Activated CD8-positive, alpha-beta memory T cell treated with anti-CD3 and anti-CD28 coated beads, Interleukin-2, amount 50 U/mL, for 1 hour (primary cell): Measurements from ENCODE around the gene ASPSCR1.

ENCODE experiments used
- DNase-seq: peaks from one replicate; pipeline ENCODE4 v3.0.0-alpha.2; 2020; ENCODE audit errors: extremely low read depth

Gene ASPSCR1

DNA sequence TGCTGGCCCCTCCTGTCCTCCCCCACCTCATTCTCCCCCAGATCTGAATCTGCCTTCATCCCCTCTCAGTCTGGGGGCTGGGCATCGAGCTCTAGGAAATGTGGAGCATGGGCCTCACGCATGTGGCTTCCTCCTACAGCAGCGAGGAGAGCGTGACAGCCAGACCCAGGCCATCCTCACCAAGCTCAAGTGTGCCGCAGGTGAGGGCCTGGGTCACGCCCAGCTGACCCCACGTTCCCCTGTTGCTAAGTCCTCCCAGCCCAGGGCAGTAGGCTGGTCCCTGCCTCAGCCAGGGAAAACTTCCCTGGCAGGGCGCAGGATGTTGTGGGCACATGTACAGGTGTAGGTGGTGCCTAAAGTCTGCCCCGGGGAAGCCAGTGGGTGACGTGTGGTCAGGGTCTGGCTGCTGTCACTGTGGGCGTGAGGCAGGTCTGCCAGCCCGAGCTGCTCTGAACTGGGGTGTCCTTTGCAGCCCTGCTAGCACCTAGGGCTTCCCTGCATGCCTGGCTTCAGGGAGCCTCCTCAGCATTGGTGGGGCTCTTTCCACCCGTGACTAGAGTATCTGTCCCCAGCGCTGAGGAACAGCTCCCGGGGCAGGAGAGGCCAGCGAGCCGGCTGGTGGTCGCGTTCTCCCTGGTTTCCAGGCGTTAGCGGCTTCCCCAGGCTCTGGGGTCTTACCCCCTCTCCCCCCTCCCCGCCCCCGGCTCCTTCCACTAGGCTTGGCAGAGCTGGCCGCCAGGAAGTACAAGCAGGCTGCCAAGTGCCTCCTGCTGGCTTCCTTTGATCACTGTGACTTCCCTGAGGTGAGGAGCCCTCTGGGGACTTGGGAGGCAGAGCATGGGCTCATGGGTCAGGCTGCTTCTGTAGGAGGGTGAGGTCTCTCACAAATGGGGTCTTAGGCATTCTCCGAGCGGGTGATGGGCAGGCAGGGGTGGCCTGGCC, 77.9 kb downstream of the ASPSCR1 start:
- DNase-seq: no peak

DNA sequence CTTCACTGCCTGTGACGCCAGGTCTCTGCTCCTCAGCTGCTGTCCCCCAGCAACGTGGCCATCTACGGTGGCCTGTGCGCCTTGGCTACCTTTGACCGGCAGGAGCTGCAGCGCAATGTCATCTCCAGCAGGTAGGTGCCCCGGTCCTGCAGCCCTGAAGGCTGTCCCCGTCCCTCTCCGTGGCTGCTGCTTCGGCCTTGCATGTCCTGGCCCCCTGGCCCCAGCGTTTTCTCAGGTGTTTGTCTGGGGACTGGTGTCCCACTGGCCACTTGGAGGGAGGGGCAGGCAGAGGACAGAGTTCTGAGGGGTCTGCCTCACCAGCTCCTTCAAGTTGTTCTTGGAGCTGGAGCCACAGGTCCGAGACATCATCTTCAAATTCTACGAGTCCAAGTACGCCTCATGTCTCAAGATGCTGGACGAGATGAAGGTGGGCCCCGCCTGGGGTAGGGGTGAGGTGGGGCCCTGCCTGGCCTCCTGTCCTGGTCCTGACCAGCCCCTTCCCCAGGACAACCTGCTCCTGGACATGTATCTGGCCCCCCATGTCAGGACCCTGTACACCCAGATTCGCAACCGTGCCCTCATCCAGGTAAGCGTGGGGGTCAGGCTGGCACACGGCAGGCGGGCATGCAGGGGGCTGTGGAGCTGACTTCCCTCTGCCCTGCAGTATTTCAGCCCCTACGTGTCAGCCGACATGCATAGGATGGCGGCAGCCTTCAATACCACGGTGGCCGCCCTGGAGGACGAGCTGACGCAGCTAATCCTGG, 78.7 kb downstream of the ASPSCR1 start:
- DNase-seq: no peak

DNA sequence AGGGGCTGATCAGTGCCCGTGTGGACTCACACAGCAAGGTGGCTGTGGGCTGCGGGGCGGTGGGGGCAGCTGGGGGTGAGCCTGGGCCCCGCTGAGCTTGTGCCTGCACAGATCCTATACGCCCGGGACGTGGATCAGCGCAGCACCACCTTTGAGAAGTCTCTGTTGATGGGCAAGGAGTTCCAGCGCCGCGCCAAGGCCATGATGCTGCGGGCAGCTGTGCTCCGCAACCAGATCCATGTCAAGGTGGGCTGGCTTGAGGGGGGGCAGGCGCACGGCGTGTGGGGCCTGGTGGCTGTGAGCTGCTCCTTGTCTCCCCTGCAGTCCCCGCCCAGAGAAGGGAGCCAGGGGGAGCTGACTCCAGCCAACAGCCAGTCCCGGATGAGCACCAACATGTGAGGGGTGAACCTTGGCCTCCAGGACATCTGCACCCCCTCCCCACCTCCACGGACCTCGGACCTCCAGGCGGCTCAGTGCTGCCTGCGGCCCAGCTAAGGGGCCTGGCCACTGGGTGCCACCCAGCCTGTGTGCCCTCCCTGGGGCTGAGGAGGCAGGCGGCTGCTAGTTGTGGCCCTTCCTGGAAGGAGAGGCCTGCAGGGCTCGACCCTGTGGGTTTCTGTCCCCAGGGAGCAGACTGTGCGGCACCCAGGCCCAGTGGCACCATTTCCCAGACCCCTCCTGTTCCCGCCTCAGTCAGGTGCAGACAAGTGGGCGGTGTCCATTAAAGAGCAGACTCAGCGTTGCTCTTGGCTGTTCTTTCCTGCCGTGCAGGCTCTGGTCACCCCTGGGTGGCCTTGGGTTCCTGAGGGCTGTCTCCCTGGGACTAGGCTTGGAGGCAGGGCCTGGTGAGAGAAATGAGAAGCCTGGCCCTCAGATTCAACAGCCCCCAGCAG, 79.5 kb downstream of the ASPSCR1 start:
- no peak for DNase-seq

DNA sequence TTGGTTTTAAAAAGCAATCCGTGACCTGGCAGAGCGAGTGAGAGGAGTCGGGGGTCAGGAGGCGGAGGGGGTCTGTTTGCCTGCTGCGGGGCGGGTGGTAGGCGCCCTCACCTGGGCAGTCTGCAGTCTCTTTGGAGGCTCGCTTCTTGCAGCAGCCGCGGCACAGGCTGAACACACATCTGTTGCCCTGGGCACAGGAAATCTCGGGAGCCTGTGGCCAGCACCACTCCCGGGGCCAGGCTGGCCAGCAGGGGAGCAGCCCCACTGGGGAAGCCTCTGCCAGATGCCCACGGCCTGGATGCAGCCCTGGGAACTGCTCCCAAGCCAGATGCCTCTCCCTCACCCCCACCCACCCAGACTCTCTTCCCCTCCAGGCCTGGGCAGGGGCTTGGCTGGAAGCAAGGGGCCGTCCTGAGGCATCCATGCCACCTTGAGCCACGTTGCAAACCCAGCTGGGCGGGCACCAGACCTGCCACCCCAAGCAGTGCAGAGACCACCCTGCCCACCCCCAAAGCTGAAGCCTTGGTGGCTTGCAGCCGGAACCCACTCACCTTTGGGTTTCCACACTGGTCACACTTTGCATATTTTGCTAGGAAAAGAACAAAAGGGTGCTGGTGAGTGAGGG, 80.9 kb downstream of the ASPSCR1 start:
- DNase-seq: no peak

DNA sequence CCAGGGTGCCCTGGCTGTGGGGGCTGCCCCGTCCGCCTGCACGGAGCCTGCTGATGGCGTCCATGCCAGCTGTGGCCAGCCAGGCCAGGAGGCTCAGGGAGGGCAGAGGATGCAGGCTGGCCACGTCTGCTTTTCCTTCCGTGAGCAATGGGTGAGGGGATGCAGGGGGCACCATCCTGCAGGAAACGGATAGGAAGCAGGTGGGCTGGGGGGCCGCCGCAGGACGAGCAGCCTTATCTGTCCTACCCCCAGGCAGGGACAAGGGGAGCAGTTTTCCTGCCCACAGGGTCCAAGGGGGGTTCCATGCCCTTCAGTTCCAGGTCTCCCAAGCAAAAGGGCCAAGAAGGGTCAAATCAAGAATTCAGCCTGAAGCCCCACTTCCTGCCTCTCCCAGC, 81.4 kb downstream of the ASPSCR1 start:
- DNase-seq: no peak

DNA sequence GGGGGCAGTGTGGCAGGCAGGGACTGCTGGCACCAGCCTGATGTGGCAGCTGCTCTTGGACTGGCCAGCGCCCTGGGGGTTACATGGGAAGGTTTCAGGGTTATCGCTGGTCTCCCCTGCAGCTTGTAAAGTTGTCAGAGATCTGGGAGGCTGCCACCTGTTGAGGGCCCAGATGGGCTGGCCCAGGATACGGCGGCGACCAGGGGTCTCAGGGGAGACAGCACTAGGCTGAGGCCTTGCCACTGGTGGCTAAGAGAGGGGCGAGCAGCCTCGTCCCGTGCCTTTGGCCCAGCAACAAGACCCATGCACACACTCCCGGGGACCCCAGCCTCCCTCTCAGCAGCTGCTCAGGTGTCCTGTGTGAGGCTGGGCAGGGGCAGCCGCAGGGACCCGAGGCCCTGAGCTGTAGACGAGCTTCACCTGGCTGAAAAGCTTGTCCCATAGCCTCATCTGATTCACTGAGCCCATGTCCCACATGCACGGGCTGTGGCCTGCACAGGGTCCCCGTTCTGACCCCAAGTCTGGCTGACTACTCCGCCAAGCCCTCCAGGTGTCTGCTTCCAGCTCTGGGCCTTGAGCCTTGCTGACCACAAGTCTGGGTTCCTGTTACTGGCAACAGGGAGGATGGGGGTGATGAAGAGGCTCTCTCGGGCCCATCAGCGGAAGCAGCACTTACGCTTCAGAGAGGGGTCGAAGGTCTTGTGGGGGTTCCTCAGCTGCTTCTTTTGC, 82.0 kb downstream of the ASPSCR1 start:
- no peak for DNase-seq

DNA sequence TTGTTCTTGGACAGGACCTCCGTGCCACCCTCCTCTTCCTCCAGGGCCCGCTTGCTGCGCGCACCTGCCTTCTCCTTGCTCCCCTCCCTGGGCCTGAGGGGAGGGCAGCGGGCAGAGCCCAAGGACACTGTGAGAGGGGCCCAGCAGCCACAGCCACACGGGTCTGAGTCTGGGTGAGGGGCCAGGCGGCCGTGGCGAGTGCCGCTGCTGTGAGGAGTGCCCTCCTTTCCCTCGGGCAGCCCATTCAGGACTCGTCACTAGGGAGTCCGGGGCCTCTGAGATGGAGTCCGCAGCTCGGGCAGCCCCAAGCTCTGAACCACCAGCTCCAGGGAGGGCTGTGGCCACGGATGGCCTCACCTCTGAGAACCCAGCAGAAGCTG, 82.6 kb downstream of the ASPSCR1 start:
- no peak for DNase-seq

DNA sequence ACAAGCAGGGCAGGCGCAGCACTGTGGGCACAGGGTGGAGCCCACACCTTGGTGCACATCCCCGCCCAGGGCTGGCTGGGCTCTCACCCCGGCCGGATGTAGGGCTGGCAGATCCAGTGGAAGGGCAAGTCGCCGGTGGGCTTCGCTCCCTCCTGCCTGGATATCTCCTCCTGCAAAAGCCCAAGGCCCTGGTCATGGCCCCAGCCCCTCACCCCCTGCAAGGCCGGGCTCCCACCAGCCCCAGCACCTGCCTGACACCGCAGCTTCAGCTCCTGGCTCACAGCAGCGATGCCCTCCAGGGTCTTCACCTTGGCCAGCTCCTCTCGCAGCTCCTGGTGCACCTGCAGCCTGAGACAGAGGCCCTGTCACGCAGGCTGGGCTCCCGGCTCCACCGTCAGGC, 83.2 kb downstream of the ASPSCR1 start:
- DNase-seq: no peak

DNA sequence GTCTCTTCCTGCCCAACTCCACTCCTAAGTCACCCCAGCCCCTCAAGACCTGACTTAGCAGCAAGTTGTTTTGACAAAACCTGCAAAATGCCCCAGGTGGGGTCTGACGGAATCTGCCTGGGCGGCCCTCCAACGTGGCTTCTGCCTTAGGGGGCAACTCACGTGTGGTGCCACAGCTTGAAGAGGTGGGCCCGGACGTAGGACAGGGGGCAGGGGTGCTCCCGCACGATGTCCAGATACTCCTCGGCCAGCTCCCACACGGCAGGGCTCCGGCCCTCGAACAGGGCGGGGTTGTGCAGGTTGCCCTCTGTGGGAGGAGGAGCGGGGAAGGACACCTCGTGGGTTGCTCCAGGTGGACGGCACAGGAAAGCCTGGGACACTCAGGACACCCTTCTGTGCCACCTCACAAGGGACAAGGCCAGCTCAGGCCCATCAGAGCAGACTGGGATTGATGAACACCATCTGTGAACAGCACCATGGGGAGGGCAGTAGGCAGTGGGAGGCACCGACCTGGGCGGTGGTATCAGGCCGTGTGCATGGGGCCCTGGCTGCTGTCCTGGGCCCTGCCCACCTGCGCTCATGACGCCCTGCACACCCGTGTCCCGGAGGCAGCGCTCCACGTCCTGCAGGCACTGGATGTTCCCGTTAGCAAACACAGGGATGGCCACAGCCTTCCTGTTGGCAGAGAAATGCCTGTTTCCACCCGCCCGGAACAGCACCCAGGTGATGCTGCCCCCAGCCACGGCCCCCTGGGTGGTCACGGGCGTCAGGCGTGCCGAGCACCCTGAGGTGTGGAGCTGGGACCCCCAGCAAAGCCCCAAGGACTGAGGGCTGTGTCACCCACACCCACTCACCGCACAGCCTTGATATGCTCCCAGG, 83.9 kb downstream of the ASPSCR1 start:
- no peak for DNase-seq

DNA sequence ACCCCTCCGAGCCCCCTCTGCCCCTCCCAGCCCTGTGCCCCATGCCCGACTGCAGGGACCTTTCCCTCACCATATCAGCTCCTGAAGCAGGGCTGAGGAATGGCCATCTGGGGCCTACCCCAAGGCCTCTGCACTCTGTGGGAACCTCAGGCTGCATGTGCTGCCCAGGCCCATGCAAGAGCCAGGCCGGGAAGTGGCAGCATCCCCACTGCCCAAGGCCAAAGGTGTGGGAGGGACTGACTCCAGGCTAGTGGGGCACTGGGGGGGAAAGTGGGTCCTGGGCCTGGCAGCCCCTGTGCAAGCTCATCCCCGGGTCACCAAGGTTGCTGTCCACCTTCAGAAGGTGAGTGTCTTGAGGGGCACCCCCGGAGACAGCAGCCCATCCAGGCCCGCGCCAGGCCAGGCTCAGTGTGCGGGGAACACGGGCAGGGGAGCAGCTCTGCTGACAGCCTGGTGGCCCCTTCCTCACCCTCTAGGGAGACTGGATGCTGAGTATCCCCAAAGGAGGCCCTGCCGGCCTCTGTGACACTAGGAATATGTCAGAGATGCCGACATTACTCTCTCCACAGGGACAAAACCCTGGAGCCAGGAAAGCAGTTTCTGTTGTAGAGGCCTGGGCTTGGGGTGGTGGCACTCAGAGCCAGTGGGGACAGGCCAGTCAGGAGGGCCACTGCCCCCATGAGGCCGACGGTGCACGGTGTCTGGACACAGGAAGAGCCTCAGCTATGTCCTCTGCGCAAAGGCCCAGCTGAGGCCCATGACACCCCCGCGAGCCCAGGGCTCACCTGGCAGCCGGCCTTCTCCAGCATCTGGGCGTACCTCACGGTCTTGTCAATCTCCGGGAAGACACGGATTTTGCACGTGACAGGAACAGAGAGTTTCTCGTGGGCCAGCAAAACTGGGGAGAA, 84.9 kb downstream of the ASPSCR1 start:
- no peak for DNase-seq

DNA sequence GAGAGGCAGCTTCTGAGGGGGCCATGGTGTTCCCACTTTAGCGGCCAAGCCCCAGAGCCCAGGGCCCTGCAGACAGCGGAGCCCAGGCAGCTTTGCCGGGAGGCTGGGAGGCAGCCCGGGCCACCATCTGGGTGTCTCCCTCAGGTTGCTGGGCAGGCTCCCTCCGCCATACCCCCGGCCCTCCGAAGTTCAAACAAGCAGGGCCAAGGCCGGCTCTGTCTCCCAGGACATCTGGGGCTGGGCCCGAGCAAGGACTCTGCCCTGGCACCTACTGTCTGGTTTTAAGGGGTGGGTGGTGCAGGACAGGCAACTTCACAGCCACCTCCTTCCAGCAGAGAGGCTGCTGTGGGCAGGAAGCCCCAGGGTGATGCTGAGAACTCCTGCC, 85.5 kb downstream of the ASPSCR1 start:
- DNase-seq: no peak

DNA sequence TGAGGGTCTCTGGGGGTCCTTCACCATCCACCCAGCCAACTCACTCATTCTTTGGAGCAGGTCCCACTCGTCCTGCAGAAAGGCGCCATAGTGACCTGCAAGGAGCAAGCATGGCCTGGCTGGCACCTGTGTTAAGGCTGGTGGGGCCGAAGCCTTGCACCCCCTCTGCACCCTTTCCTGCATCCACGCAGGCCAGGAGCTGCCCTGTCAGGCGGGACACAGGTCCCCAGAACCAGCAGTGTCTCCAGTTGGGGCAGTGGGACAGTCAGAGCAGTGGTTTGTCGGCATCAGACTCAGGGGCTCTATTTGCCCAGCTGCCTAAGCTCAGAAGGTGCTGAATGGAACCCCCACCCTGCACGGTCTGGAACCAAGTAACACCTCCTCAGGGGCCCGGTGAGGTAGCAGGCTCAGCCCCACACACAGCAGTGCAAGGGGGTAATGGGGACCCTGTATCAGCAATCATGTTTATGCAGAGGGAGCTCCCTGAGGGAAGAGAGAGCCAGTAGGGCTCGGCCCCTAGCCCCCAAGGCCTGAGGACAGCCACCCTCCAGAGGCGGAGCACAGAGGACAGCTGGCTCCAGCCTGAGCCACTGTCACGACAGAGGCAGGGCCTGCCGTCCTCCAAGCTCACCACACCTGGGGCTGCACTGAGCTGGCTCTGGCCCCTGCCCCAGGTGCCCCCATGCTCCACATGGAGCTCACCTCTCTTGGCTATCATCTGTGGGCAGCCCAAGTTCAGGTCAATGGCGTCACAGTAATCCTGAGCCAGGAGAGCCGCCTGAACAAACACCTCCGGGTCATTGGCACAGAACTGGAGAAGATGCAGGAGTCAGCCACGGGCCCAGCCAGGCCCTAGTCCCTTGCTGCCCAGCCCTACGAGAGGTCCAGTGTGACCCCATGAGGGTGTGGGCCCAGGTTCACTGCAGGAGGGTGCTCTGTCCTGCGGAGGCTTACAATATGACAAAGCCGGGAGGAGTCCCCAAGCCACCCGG, 86.3 kb downstream of the ASPSCR1 start:
- DNase-seq: no peak

DNA sequence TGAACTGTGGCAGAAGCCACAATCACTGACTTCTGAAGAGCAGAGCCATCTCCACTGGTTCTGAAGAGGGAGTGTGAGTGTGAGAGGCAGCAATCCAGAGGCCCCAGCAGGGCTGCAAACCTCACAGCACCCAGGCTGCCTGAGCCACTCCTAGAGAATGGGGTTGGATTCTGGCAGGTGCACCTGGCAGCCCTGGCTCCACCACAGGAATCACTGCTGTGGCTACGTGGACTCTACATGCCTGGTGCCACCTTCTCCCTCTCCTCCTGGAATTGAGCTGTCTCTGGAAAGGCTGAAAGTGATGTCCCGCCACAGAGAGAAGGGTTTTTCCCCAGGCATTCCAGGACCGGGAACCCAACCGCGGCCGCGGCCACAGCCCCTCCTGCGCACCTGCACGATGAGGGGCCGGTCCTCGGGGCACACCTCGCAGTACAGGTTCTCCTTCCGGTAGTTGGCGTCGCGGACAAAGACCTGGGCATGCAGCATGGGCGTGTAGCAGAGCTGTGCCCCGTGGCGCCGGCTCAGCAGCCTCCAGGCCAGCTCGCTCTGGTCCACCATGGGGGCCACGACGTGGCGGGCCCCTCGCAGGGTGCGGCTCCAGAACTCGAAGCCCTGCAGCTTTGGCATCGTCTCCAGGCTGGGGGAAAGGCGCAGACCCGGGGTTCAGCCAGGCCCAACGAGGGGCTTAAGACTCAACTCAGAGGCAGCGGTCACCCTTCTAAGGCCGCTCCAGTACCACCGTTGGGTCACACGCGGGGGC, 87.2 kb downstream of the ASPSCR1 start:
- DNase-seq: no peak

DNA sequence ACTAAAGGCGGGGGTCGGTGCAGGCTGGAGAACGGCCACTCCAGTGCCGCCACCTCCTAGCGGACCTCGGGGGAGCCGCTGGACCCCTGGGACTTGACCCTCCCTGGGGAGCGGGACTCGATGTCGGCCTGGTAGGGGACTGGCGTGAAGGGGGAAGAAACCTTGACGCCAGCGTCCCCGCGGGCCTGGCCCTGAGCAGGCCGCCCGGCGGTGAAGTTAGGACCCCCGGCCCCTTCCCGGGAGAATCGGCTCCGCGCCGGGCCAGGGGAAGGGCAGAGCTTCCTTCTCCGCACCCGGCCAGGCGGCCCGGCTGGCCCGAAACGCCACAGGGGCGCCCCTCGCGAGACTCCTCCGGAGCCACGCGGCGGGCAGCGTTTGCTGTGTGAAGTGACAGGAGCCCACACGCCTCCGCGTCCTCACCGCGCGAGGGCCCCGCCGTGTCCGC, 87.8 kb downstream of the ASPSCR1 start:
- DNase-seq: no peak

DNA sequence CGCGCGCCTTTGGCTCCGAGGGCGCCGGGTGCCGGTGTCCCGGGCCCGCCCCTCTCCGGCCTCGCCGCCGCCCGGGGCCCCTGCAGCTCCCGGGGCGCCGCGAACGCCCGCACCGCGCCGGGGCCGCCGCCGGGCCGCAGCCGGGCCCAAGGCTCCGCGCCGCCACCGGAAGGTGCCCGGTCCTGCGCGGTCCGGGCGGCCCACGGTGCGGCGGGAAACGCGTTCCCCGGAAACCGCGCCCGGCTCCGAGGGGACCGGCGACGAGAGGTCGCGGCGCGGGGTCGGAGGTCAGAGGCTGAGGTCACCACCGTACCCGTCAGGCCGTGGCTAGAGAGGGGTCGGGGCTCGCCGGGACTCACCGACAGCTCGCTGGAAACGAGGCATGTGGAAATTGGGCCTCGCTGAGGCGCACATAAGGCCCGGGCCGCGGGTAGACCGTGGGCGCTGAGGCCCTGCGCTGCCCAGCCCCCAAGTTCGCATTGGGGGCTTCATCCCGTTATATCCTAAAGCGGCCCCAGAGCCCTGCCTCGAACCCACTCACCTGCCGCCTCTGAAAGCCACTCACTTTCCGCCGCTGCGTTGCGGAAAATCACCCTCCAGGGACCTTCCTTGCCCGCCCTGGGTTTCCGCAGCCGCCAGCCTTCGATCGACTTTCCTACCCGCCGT, 88.3 kb downstream of the ASPSCR1 start, which contains the start of gene DUS1L:
Gene DUS1L, minus strand, starts transcription at position 167 of the 666 bp plus-strand sequence. CDS start 745 bp downstream, outside the sequence.
- no peak for DNase-seq
